ENCODE measurements around the gene PTGES3L. TPM values are rescaled to one million over a fixed set of nuclear protein-coding genes. Genes with fewer than 3 reads are reported as not detected.

PTGES3L gene
- total and polyA plus RNA-seq, 2 of the 13 experiments (the other 11 are each of a cell fraction or from before 2014, with no cell fraction given), result 1.2 to 2.9 TPM

DNA sequence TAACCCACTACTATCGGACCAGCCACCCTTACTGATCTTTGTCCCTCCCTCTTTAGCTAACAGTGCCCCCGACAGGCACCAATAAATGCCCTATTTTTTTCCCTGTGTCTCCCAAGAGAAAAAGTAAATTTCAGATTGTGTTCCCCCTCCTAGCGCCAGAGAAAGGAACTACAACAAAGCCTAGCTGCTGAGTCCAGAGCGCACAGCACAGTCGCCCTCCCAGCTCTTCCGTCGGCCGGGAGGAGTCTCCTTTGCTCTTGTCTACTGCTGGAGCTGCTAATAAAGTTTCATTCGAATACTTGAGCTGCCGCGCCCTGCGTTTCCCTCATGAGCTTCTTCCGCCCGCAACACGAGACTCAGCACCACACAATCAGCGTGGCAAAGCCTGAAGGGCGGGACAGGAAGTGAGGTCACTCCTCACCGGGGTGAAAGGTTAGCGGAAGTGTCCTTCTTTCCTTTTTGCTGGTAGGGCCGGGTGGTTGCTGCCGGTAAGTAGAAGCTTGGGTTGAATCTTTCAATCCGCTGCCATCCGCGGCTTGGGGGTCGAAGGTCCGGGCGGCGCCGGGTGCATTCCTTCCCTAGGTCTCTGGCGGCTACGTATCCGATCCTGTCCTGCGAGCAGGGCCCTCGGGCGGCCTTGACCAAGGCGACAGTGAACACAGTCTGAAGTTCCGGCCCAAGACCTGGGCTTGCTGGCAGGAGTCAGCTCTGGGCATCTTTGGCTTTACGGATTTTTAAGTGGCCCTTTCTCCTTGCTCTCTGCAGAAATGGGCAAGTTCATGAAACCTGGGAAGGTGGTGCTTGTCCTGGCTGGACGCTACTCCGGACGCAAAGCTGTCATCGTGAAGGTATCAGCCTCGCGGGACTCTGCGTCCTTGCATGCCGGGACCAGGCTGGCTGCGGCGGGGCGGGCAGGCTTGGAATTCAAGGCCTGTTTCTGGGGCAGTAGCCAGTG, 18.4 kb upstream of the PTGES3L start, which contains the start of gene RPL27 (continued):
- TF ChIP-seq, protein P1, sequence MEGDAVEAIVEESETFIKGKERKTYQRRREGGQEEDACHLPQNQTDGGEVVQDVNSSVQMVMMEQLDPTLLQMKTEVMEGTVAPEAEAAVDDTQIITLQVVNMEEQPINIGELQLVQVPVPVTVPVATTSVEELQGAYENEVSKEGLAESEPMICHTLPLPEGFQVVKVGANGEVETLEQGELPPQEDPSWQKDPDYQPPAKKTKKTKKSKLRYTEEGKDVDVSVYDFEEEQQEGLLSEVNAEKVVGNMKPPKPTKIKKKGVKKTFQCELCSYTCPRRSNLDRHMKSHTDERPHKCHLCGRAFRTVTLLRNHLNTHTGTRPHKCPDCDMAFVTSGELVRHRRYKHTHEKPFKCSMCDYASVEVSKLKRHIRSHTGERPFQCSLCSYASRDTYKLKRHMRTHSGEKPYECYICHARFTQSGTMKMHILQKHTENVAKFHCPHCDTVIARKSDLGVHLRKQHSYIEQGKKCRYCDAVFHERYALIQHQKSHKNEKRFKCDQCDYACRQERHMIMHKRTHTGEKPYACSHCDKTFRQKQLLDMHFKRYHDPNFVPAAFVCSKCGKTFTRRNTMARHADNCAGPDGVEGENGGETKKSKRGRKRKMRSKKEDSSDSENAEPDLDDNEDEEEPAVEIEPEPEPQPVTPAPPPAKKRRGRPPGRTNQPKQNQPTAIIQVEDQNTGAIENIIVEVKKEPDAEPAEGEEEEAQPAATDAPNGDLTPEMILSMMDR (CRISPR knock-in tag; IDR thresholded peaks at IDR 0.05), result peak; percentile 90
- TF ChIP-seq, protein P2, sequence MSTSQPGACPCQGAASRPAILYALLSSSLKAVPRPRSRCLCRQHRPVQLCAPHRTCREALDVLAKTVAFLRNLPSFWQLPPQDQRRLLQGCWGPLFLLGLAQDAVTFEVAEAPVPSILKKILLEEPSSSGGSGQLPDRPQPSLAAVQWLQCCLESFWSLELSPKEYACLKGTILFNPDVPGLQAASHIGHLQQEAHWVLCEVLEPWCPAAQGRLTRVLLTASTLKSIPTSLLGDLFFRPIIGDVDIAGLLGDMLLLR (CRISPR knock-in tag; IDR thresholded peaks at IDR 0.05), result peak; percentile 63; the same call in 1 of the 2 replicates
- TF ChIP-seq IRX3 (CRISPR knock-in tag; IDR thresholded peaks at IDR 0.05; ENCODE audit: borderline replicate concordance, low read depth) (peak; percentile 73; the same call in 1 of the 2 replicates), JUND (CRISPR knock-in tag; IDR thresholded peaks at IDR 0.05) (peak; percentile 82; the same call in 1 of the 2 replicates), ZNF746 (CRISPR knock-in tag; IDR thresholded peaks at IDR 0.05) (peak; percentile 80), ZNF788 (CRISPR knock-in tag; IDR thresholded peaks at IDR 0.05; ENCODE audit: borderline replicate concordance) (peak; percentile 99), HDAC2 (CRISPR knock-in tag; IDR thresholded peaks at IDR 0.05) (peak; percentile 99), FOXO1 (CRISPR knock-in tag; IDR thresholded peaks at IDR 0.05) (peak; percentile 88), ZFP36L2 (CRISPR knock-in tag; IDR thresholded peaks at IDR 0.05) (peak; percentile 95), RBAK (CRISPR knock-in tag; IDR thresholded peaks at IDR 0.05) (peak; percentile 81; the same call in 1 of the 2 replicates), NCOA2 (CRISPR knock-in tag; IDR thresholded peaks at IDR 0.05) (peak; percentile 87), AGO1 (IDR thresholded peaks at IDR 0.05; ENCODE audit: low read depth, low read length, poor library complexity, severe bottlenecking) (peak; percentile 81)
- TF ChIP-seq, protein P3, sequence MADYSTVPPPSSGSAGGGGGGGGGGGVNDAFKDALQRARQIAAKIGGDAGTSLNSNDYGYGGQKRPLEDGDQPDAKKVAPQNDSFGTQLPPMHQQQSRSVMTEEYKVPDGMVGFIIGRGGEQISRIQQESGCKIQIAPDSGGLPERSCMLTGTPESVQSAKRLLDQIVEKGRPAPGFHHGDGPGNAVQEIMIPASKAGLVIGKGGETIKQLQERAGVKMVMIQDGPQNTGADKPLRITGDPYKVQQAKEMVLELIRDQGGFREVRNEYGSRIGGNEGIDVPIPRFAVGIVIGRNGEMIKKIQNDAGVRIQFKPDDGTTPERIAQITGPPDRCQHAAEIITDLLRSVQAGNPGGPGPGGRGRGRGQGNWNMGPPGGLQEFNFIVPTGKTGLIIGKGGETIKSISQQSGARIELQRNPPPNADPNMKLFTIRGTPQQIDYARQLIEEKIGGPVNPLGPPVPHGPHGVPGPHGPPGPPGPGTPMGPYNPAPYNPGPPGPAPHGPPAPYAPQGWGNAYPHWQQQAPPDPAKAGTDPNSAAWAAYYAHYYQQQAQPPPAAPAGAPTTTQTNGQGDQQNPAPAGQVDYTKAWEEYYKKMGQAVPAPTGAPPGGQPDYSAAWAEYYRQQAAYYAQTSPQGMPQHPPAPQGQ (CRISPR knock-in tag; IDR thresholded peaks at IDR 0.05; ENCODE audit: borderline replicate concordance), result no peak
- TF ChIP-seq, protein P4, sequence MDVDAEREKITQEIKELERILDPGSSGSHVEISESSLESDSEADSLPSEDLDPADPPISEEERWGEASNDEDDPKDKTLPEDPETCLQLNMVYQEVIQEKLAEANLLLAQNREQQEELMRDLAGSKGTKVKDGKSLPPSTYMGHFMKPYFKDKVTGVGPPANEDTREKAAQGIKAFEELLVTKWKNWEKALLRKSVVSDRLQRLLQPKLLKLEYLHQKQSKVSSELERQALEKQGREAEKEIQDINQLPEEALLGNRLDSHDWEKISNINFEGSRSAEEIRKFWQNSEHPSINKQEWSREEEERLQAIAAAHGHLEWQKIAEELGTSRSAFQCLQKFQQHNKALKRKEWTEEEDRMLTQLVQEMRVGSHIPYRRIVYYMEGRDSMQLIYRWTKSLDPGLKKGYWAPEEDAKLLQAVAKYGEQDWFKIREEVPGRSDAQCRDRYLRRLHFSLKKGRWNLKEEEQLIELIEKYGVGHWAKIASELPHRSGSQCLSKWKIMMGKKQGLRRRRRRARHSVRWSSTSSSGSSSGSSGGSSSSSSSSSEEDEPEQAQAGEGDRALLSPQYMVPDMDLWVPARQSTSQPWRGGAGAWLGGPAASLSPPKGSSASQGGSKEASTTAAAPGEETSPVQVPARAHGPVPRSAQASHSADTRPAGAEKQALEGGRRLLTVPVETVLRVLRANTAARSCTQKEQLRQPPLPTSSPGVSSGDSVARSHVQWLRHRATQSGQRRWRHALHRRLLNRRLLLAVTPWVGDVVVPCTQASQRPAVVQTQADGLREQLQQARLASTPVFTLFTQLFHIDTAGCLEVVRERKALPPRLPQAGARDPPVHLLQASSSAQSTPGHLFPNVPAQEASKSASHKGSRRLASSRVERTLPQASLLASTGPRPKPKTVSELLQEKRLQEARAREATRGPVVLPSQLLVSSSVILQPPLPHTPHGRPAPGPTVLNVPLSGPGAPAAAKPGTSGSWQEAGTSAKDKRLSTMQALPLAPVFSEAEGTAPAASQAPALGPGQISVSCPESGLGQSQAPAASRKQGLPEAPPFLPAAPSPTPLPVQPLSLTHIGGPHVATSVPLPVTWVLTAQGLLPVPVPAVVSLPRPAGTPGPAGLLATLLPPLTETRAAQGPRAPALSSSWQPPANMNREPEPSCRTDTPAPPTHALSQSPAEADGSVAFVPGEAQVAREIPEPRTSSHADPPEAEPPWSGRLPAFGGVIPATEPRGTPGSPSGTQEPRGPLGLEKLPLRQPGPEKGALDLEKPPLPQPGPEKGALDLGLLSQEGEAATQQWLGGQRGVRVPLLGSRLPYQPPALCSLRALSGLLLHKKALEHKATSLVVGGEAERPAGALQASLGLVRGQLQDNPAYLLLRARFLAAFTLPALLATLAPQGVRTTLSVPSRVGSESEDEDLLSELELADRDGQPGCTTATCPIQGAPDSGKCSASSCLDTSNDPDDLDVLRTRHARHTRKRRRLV (CRISPR knock-in tag; IDR thresholded peaks at IDR 0.05), result peak; percentile 90
- TF ChIP-seq, protein P5, sequence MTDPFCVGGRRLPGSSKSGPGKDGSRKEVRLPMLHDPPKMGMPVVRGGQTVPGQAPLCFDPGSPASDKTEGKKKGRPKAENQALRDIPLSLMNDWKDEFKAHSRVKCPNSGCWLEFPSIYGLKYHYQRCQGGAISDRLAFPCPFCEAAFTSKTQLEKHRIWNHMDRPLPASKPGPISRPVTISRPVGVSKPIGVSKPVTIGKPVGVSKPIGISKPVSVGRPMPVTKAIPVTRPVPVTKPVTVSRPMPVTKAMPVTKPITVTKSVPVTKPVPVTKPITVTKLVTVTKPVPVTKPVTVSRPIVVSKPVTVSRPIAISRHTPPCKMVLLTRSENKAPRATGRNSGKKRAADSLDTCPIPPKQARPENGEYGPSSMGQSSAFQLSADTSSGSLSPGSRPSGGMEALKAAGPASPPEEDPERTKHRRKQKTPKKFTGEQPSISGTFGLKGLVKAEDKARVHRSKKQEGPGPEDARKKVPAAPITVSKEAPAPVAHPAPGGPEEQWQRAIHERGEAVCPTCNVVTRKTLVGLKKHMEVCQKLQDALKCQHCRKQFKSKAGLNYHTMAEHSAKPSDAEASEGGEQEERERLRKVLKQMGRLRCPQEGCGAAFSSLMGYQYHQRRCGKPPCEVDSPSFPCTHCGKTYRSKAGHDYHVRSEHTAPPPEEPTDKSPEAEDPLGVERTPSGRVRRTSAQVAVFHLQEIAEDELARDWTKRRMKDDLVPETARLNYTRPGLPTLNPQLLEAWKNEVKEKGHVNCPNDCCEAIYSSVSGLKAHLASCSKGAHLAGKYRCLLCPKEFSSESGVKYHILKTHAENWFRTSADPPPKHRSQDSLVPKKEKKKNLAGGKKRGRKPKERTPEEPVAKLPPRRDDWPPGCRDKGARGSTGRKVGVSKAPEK (CRISPR knock-in tag; IDR thresholded peaks at IDR 0.05; ENCODE audit: borderline replicate concordance), result peak; percentile 78; the same call in 1 of the 2 replicates

All from HepG2 (cell line).